Measurements from ENCODE around the gene TOR4A. TPM values are rescaled to one million over a fixed set of nuclear protein-coding genes. Genes with fewer than 3 reads are reported as not detected.

The TOR4A gene
- total and polyA plus RNA-seq, 10 of the 15 experiments (the other 5 are each of a cell fraction or from before 2014, with no cell fraction given), result 2.0 to 19.9 (median 3.7) TPM

DNA sequence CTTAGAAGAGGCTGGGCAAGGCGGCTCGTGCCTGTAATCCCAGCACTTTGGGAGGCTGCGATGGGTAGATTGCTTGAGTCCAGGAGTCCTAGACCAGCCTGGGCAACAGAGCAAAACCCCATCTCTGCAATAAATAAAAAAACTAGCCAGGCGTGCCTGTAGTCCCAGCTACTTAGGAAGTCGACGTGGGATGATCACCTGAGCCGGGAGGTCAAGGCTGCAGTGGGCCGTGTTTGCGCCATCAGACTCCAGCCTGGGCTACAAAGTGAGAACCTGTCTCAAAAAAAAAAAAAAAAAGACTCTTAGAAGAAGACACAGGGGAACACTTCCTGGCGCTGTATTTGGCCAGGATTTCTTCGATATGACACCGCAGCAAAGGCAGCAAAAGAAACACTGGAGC lies 48.3 kb downstream of the TOR4A start:
- DNase-seq (ENCODE audit: low read depth, low spot score) (no peak), ATAC-seq (no peak), FAIRE-seq (no peak)
- H3K27ac ChIP-seq (ENCODE audit: control insufficient read depth, insufficient read depth), result no peak overlapping the region
- in situ Hi-C loops (cut with MboI), result no loop called here
- TF ChIP-seq ZZZ3 (IDR thresholded peaks at IDR 0.05; ENCODE audit: control insufficient read depth, insufficient read length, low read depth), result no peak
- TF ChIP-seq MEF2B (IDR thresholded peaks at IDR 0.05; ENCODE audit: partially characterized antibody, poor library complexity, severe bottlenecking), result no peak
- TF ChIP-seq, protein P1, sequence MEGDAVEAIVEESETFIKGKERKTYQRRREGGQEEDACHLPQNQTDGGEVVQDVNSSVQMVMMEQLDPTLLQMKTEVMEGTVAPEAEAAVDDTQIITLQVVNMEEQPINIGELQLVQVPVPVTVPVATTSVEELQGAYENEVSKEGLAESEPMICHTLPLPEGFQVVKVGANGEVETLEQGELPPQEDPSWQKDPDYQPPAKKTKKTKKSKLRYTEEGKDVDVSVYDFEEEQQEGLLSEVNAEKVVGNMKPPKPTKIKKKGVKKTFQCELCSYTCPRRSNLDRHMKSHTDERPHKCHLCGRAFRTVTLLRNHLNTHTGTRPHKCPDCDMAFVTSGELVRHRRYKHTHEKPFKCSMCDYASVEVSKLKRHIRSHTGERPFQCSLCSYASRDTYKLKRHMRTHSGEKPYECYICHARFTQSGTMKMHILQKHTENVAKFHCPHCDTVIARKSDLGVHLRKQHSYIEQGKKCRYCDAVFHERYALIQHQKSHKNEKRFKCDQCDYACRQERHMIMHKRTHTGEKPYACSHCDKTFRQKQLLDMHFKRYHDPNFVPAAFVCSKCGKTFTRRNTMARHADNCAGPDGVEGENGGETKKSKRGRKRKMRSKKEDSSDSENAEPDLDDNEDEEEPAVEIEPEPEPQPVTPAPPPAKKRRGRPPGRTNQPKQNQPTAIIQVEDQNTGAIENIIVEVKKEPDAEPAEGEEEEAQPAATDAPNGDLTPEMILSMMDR (IDR thresholded peaks at IDR 0.05 in 2 of 3, conservative IDR thresholded peaks at IDR 0.05 in 1 of 3; ENCODE audit: control insufficient read depth in 2 of 3, extremely low read depth in 1 of 3, insufficient read depth in 1 of 3, low read depth in 3 of 3, low read length in 3 of 3), result no peak
- TF ChIP-seq SIN3A (IDR thresholded peaks at IDR 0.05; ENCODE audit: low read depth, low read length), result no peak
- no peak for TF ChIP-seq FOXK2 (IDR thresholded peaks at IDR 0.05)
- no peak for TF ChIP-seq MTA3 (IDR thresholded peaks at IDR 0.05; ENCODE audit: borderline replicate concordance, low read length)
- TF ChIP-seq FOS (IDR thresholded peaks at IDR 0.05; ENCODE audit: borderline replicate concordance, extremely low read depth, insufficient read length), result no peak
- TF ChIP-seq, protein P2, sequence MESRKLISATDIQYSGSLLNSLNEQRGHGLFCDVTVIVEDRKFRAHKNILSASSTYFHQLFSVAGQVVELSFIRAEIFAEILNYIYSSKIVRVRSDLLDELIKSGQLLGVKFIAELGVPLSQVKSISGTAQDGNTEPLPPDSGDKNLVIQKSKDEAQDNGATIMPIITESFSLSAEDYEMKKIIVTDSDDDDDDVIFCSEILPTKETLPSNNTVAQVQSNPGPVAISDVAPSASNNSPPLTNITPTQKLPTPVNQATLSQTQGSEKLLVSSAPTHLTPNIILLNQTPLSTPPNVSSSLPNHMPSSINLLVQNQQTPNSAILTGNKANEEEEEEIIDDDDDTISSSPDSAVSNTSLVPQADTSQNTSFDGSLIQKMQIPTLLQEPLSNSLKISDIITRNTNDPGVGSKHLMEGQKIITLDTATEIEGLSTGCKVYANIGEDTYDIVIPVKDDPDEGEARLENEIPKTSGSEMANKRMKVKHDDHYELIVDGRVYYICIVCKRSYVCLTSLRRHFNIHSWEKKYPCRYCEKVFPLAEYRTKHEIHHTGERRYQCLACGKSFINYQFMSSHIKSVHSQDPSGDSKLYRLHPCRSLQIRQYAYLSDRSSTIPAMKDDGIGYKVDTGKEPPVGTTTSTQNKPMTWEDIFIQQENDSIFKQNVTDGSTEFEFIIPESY (IDR thresholded peaks at IDR 0.05), result no peak
- TF ChIP-seq SPI1 (IDR thresholded peaks at IDR 0.05; ENCODE audit: borderline replicate concordance, insufficient read depth, low read depth, low read length), result no peak
- no peak for TF ChIP-seq POLR2AphosphoS2 (IDR thresholded peaks at IDR 0.05; ENCODE audit: low read depth, low read length)
- TF ChIP-seq EED (IDR thresholded peaks at IDR 0.05; ENCODE audit: low read depth), result no peak
- TF ChIP-seq FOXM1 (IDR thresholded peaks at IDR 0.05; ENCODE audit: low read depth, low read length), result no peak
- no peak for TF ChIP-seq KDM1A (IDR thresholded peaks at IDR 0.05; ENCODE audit: borderline replicate concordance)
- TF ChIP-seq ATF7 (IDR thresholded peaks at IDR 0.05; ENCODE audit: low read depth), result no peak
- no peak for TF ChIP-seq TCF12 (IDR thresholded peaks at IDR 0.05; ENCODE audit: low read depth, low read length)
- POLR2A ChIA-PET, result no interaction called here
- H3K79me2 ChIP-seq (ENCODE audit: control insufficient read depth, insufficient read depth, low read length), result no peaks in the 10 kb centered on the region
- BruUV-seq (replicated peaks), result no TSS peak
- H3K9me3 ChIP-seq (replicated peaks; ENCODE audit: control insufficient read depth, insufficient read depth, low read length), result no peaks in the 10 kb centered on the region; the same call in none of the 3 replicates
- no peak overlapping the region for H3K4me3 ChIP-seq
- H3K36me3 ChIP-seq (ENCODE audit: control insufficient read depth in 2 of 2, insufficient read depth in 2 of 2, low read length in 1 of 2), result no peaks in the 10 kb centered on the region
- no peaks in the 10 kb centered on the region for H4K20me1 ChIP-seq (ENCODE audit: control insufficient read depth, insufficient read depth)
- H3K4me1 ChIP-seq (ENCODE audit: control insufficient read depth, insufficient read depth, low read length), result peaks cover 8% of the 10 kb centered on the region
- RAD21 ChIA-PET (ENCODE audit: unreplicated experiment), result no interaction called here
- WGBS (ENCODE audit: insufficient coverage, insufficient replicate concordance, low lambda C conversion rate, missing lambda C conversion rate), result 92% methylated on average over 12 of the region's 12 CpGs
- CTCF ChIA-PET, result no interaction called here
- no peak overlapping the region for H3K9ac ChIP-seq (ENCODE audit: control insufficient read depth, insufficient read depth, low read length)
- intact Hi-C loops (cut with micrococcal nuclease; ENCODE audit: unreplicated experiment), result no loop called here
- SMC1A ChIA-PET (ENCODE audit: uncharacterized antibody, unreplicated experiment), result no interaction called here
- no peak overlapping the region for H3K4me2 ChIP-seq (ENCODE audit: control insufficient read depth, insufficient read depth)
- H3K27me3 ChIP-seq (replicated peaks in 1 of 2; ENCODE audit: control insufficient read depth in 2 of 2, insufficient read depth in 2 of 2, low read length in 1 of 2), result no peaks in the 10 kb centered on the region
- H2AFZ ChIP-seq (ENCODE audit: control insufficient read depth, low read depth, low read length), result no peak overlapping the region

Measured in GM12878 (cell line).